ENCODE data around the gene MLXIP.

The MLXIP gene

DNA sequence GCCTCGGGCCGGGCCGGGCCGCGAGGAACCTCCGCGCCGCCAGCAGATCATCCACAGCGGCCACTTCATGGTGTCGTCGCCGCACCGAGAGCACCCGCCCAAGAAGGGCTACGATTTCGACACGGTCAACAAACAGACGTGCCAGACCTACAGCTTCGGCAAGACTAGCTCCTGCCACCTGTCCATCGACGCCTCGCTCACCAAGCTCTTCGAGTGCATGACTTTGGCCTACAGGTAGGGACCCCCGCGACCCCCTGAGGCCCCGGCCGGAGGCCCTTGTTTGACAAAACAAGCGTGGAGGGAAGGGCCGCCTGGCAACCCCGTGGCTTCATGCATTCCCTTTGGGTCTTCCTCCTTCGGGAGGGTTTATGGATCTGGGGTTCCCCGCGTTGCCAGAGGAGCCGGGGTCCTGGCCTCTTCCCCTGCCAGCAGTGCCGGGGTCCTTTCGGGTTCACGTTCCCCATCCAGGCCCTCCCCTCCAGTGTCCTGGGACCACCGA lies 526 bp downstream of the MLXIP start:
- DNase-seq: peak in 1 of 5 donors; percentile 26

GRCh38 chr12:122079532-122080081 lies 1.1 kb downstream of the MLXIP start:
- DNase-seq: no peak

DNA sequence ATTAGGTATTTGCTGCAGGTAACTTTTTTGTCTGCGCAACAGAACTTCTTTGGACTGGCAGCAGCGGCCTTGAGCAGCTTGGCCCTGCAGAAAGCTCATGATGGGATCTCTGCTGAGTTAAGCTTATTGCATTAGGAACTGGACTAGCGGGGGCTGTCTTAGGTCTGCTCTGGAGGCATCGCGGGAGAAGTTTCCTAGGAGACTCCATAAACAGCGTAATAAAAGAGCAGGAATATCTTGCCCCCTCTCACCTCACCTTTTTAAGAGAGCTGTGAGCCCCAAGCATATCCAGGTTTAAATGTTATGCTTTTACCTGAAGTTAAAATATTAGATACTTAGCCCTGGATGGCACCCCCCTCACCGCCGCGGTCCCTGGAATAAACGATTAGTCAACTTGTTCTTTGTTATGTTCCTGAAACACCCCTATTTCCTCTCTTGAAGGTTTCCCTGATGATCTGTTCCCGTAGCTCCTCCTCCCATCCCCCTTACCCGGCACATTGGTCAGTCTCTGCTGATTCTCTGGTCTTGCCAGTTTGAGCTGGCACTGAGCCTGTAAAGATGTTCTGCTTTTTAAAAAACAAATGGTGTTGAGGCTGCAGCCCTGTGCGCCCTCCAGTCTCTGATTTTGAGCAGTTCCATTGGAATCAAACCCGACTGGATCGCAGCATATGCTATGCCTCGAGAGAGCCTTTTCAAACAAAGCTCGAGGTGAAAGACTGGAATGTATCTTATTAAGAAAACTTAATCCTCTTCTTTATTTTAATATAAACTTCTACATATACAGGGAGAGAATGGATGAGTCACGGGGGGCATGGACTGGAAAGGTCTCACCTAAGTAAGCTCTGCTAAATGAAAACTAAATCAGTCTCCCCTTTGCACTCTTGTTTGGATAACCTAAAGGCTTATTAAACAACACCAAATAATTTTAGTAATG lies 1.9 kb downstream of the MLXIP start:
- no peak for DNase-seq

DNA sequence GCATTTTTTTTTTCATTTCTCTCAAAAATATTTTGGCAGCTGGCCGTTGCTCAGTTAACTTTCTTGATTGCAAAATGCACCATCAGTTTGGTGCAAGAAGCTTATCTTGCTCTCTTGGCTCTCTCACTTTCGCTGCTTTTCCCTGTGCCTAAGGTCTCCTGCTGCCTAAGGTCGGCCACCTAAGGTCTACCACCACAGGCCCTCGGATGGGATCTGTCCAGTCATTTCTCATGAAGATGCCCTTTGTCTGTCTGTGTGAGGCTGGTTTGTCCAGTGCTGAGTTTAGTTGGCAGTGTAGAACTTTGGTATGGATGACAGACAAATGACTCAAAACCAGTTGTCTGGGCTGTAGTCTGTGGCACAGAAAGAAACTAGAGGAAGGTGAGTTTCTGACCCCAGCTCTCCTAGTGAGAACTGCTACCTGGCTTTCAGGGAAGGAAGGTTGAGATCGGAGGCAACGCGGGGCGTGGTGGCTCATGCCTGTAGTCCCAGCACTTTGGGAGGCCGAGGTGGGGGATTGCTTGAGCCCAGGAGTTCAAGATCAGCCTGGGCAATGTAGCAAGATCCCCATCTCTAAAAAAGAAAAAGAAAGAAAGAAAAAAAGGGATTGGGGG lies 2.6 kb downstream of the MLXIP start:
- peak in 1 of 5 donors; percentile 36 for DNase-seq

- DNase-seq: peak in 3 of 5 donors; percentile 26 to 75 (median 43)
These were observed 3.2 kb downstream of the MLXIP start for GRCh38 chr12:122081697-122082221.

DNA sequence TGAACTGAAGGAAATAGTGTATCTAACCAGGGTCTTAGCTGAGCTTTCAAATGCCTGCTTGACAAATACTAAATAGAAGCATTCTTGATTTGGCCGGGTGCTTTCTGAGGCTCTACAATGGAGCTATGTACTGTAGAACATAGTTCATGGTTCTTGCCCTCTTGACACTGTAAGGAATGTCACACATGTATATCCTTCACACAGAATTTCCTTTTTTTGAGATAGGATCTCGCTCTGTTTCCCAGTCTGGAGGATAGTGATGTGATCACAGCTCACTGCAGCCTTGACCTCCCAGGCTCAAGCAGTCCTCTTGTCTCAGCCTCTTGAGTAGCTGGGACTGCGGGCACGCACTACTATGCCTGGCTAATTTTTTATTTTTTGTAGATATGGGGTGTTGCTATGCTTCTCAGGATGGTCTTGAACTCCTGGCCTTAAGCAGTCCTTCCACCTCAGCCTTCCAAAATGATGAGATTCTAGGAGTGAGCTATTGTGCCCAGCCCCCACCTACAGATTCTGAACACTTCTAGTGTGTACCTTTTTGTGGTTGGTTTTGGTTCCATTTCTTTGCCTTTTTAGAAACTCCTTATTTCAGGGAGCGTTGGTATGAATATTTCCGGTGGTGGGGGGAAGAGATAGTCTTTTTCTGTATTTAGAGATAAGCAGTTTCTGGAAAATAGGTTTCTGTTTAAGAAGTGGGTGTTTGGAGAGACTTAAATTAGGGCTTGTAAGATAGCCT lies 4.2 kb downstream of the MLXIP start:
- DNase-seq: peak in 1 of 5 donors; percentile 19

GRCh38 chr12:122084857-122085405 lies 6.4 kb downstream of the MLXIP start:
- DNase-seq: no peak

- no peak for DNase-seq
These were observed 7.0 kb downstream of the MLXIP start for GRCh38 chr12:122085591-122085990.

GRCh38 chr12:122086116-122086515 lies 7.6 kb downstream of the MLXIP start:
- DNase-seq: no peak

DNA sequence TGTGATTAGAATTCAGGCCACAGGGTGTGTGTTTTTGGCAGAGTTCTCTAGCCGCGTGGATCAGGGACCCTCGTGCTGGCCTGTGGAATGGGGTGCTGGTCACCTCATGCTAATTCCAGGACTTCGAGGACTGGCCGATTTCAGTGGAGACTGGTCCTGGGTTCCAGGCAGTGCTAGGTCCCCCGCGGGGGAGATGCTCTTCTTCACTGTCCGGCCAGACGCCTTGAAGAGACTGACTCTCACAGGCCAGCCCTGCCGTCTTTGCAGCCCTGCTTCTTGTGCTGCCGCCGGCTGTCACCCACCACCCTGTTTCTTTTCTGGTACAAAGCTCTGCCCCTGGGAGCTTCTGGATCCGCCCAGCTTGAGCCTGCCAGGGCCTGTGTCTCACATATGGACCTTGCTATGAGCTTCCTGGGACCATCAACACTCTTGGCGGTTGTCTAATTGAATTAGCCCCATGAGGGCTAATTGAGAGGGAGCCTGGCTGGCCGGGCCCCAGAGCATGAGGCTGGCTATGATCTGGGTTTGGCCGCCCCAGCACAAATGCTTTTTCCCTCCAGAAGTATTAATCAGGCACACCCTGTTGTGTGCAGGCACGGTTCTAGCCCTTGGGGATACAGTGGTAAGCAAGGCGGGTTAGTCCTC lies 8.2 kb downstream of the MLXIP start:
- no peak for DNase-seq

DNA sequence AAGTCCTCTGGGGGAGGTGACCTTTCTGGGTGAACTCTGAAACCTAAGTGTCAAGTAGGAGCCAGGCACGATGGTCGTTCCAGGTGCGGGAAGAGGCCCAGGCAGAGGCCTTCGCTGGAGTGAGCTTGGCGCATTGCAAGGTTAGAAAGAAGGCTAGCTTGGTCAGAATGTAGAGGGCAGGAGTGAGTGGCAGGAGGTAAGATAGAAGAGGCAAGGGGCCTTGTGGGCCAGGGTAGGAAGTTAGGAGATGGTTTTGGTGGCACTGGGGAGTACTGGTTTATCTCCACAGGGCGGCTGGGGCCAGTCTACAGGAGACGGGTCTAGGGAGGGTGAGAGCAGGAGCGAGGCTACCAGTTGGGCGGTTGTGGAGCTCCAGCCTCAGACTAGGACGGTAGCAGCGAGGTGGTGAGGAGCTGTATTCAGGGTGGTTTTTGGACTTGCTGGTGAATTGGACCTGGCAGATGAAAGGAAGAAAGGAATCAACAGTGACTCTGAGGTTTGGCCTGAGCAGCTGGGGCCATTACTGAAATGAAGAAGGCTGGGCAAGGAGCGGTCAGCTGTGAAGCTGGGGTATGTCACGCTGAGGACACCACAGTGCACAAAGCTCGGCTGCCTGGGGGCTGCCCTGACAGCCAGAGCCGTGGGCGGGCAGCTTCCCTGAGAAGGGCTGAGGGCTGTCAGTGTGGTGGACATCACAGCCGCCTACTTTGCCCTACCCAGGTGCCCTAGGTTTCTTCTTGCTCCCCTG lies 9.0 kb downstream of the MLXIP start:
- no peak for DNase-seq

DNA sequence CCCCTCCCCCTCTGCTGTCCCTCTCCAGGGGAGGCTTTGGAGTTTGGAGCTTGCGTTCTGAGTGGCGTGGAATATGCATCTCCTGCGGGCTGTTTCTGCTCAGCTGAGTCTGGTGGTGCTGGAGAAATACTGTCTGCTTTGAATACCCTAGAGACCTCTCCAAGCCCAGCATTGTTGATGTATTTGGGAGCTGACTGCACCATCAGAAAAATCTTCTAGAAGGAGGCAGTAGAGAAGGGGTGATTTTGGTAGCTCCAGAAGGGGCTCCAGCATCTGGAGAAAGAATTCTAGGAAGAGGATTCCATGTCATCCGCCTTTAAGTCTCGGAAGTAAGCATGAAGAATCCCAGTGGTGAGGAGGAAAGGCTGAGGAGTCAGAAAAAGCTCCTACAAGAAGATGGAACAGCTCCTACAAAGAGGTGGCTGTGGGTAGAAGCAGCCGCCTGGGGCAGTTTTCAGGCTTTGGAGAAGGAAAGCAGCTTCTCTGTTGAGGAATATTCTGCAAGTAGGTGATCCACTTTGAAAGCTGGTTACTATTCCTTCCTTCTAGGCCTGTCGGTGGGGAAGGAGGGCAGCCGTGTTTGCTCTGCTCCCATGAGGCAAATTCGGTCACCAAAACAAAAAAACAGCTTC lies 9.7 kb downstream of the MLXIP start:
- no peak for DNase-seq

DNA sequence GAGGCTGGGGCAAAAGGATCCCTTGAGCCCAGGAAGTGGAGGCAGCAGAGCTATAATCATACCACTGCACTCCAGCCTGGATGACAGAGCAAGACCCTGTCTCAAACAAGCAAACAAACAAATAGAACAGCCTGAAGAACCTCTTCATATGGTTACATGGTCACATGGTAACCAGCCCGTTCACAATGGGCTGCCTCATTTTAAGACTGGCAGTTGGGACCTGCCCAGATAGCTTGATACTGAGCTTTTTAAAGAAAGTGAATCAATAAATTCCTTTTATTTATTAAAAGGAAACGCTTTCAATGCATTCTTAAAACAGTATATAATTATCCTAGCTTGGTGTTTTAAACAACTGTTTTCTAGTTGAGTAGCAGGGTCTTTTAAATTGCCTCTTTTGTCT lies 10.5 kb downstream of the MLXIP start:
- no peak for DNase-seq

GRCh38 chr12:122090759-122091515 lies 12.4 kb downstream of the MLXIP start:
- no peak for DNase-seq

DNA sequence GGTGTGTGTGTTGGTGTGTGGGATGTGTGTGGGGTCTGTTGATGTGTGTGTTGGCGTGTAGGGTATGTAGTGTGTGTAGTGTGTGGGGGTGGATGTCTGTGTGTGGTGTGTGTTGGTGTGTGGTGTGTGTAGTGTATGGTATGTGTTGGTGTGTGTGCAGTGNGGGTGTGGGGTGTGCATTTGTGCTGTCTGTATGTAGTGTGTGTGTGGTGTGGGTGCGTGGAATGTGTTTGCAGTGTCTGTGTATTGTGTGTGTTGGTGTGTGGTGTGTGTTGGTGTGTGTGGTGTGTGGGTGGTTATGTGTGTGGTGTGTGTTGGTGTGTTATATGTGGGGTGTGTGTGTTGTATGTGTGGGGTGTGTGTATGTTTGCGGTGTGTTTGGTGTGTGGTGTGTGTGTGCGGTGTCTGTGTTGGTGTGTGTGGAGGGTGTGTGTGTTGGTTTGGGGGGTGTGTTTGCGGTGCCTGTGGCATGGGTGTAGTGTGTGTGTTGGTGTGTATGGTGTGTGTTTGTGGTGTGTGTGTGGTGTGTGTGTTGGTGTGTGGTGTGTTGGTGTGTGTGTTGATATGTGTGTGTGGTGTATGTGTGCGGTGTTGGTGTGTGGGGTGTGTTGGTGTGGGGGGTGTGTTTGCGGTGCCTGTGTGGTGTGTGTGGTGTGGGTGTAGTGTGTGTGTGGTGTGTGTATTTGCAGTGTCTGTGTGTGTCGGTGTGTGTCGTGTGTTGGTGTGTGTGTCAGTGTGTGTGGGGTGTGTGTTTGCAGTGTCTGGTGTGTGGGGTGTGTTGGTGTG lies 14.7 kb downstream of the MLXIP start:
- DNase-seq: no peak

- no peak for DNase-seq
These were observed 15.7 kb downstream of the MLXIP start for GRCh38 chr12:122094137-122094734.

DNA sequence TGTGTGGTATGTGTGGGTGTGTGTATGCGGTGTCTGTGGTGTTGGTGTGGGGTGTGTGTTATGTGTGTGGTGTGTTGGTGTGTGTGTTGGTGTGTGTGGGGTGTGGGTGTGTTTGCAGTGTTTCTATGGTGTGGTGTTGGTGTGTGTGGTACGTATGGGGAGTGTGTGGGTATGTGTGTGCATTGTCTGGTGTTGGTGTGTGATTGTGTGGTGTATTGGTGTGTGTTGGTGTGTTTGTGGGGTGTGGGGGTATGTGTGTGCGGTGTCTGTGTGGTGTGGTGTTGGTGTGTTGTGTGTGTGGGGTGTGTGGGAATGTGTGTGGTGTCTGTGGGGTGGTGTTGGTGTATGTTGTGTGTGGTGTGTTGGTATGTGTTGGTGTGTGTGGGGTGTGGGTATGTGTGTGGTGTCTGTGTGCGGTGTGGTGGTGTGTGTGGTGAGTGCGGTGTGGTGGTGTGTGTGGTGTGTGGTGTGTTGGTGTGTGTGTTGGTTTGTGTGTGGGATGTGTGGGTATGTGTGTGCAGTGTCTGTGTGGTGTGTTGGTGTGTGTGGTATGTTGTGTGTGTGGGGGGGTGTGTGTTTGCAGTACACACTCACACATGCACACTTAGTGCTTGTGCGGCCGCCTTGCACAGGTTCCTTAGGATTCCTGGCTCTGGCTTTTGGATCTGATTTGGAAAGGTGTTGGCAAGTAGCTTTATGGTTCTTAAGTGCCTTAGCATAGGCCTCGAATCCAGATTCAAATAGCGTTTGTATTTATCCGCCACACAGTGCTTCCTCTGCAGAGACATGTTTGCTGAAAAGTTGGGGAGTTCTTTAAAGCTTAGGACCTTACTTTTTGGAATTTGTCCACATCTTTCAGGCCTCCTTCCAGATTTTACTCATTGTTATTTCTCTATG lies 16.4 kb downstream of the MLXIP start:
- no peak for DNase-seq
